Tibial nerve (tissue), 4 donors: ENCODE measurements around the gene SNRK. TPM values are rescaled to one million over a fixed set of nuclear protein-coding genes. Genes with fewer than 3 reads are reported as not detected.
"Not testable (repeated sequence)": the region's sequence is repeated elsewhere in the genome, so short reads cannot be mapped to it uniquely, and the experiment has no call there.

Experiments used
- DNase-seq, 2 donors: peaks; one replicate each; pipeline ENCODE4 v3.0.0-alpha.2; 2019; ENCODE audit warnings: low spot score in 2 of 2
- H3K27ac ChIP-seq, 4 donors: fragments of 200-600 bp; sonication (generic) in 3 of 4; one replicate each; pipeline ENCODE4 v1.5.1; 2017 to 2019; ENCODE audit warnings: mild to moderate bottlenecking in 1 of 4
- H3K27me3 ChIP-seq, 2 donors: fragments of 200-600 bp; sonication (generic) in 1 of 2; one replicate each; pipeline versions ENCODE4 v1.5.1 to v1.6.0; 2017 to 2019
- H3K36me3 ChIP-seq, 3 donors: fragments of 200-600 bp; sonication (generic); one replicate each; pipeline ENCODE4 v1.5.1; 2018 to 2019
- H3K4me1 ChIP-seq, 4 donors: fragments of 200-600 bp; sonication (generic) in 3 of 4; one replicate each; pipeline ENCODE4 v1.5.1; 2017 to 2019
- H3K4me3 ChIP-seq, 4 donors: fragments of 200-600 bp; sonication (generic) in 3 of 4; one replicate each; pipeline ENCODE4 v1.5.1; 2017 to 2019; ENCODE audit warnings: mild to moderate bottlenecking in 1 of 4, moderate library complexity in 1 of 4
- H3K9me3 ChIP-seq, 4 donors: fragments of 200-600 bp; sonication (generic) in 3 of 4; one replicate each; pipeline ENCODE4 v1.5.1; 2017 to 2019
- EP300 ChIP-seq, 2 donors: sonication (generic); formaldehyde crosslinking; IDR thresholded peaks; one replicate each; pipeline ENCODE4 v1.6.1; 2017; ENCODE audit warnings: antibody characterized with exemption in 2 of 2, mild to moderate bottlenecking in 1 of 2
- POLR2A ChIP-seq, 2 donors: fragments of 450-650 bp; IDR thresholded peaks; one replicate each; pipeline ENCODE4 v1.6.1; 2017; ENCODE audit warnings: antibody characterized with exemption in 2 of 2, mild to moderate bottlenecking in 2 of 2, moderate library complexity in 2 of 2
- WGBS, 2 donors: methylation state at CpG; one replicate each; pipeline ENCODE4 v1.1.5; 2018; 5-methylcytosine and 5-hydroxymethylcytosine counted together
- total RNA-seq, 4 donors: library from RNA; depleted of rRNA; stranded (reverse); fragments of >200 nt; gene quantifications; one replicate each; pipeline ENCODE4 v1.1.0, GENCODE V29; 2016
- TF ChIP-seq, protein P1 (sequence below), 5 experiments: fragments of 200-600 bp in 3 of 5; fragments of 450-650 bp in 2 of 5; sonication (generic) in 3 of 5; IDR thresholded peaks; one replicate each; pipeline ENCODE4 v1.5.1; 2016 to 2019; ENCODE audit warnings: antibody characterized with exemption in 5 of 5, mild to moderate bottlenecking in 3 of 5, moderate library complexity in 2 of 5

The SNRK gene
- total RNA-seq, 4 donors from 2014 or later, result 59.6 to 83.1 (median 73.7) TPM

DNA sequence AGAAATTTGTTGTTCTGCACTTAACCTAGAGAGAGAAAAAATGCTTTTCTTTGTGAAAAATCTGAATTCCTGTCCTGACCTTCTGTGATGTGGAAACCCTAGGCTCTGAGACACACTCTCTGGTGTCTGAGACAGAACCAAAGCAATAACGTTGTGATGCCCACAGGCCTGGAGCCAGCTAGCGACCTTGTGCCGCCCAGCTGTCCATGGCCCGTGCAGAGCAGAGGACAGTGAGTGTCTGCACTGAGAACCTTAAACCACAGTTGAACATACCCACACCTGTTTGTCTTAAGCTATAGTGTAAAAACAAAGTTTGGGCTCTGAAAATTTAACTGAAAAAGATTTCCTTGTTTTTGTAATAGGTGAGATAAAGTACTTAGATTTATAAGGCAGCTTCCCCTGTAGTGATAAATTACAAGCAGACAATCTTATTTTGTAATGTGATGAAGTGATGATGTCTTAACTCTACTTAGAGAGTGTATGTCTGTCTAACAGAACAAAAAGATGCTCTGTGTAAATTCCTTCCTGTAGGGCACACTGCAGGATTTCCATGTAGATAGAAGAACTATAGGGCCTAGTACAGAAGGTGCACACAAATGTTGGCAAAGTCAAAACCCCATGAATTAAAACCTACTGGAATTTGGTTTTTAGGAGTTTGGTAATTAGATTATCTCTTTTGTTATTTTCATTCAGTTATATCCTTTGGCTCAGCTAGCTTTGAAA, 62.7 kb downstream of the SNRK start:
- H3K36me3 ChIP-seq, result peaks cover 0 to 91% (median 14%) of the 10 kb centered on the region in 3 donors
- H3K9me3 ChIP-seq, result peaks cover 0 to 26% (median 10%) of the 10 kb centered on the region in 4 donors
- no peak for TF ChIP-seq EP300 (IDR thresholded peaks at IDR 0.05)
- H3K27ac ChIP-seq, result no peak overlapping the region
- DNase-seq, result no peak
- H3K27me3 ChIP-seq, result no peaks in the 10 kb centered on the region
- H3K4me1 ChIP-seq, result peaks cover 0 to 6% (median 0%) of the 10 kb centered on the region in 4 donors
- H3K4me3 ChIP-seq, result no peak overlapping the region
- WGBS, 2 donors, result 80 to 84% methylated on average over 4 of the region's 4 CpGs

DNA sequence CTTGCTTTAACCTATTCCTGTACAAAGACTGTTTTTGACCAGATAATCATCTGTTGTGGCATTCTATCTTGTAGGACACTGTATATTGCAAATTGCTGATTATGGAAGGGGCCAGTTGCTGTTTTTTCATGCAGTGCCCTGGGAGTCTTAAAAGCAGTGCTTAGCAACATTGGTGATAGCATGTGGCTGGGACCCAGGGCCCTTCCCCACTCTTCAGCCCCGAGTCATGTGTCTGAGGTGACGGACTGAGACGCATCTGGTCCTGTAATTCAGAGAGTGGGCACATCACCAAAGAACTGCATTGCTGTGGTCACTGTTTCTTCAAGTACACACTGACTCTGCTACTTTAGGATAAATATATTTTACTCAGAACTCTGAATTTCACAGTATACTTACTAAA, 63.4 kb downstream of the SNRK start:
- no peaks in the 10 kb centered on the region for H3K27me3 ChIP-seq
- no peak for DNase-seq
- no peak for TF ChIP-seq EP300 (IDR thresholded peaks at IDR 0.05)
- TF ChIP-seq, protein P1, sequence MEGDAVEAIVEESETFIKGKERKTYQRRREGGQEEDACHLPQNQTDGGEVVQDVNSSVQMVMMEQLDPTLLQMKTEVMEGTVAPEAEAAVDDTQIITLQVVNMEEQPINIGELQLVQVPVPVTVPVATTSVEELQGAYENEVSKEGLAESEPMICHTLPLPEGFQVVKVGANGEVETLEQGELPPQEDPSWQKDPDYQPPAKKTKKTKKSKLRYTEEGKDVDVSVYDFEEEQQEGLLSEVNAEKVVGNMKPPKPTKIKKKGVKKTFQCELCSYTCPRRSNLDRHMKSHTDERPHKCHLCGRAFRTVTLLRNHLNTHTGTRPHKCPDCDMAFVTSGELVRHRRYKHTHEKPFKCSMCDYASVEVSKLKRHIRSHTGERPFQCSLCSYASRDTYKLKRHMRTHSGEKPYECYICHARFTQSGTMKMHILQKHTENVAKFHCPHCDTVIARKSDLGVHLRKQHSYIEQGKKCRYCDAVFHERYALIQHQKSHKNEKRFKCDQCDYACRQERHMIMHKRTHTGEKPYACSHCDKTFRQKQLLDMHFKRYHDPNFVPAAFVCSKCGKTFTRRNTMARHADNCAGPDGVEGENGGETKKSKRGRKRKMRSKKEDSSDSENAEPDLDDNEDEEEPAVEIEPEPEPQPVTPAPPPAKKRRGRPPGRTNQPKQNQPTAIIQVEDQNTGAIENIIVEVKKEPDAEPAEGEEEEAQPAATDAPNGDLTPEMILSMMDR (IDR thresholded peaks at IDR 0.05), result no peak
- TF ChIP-seq POLR2A (IDR thresholded peaks at IDR 0.05), result no peak
- no peak overlapping the region for H3K27ac ChIP-seq
- H3K4me1 ChIP-seq, result peaks cover 0 to 6% (median 0%) of the 10 kb centered on the region in 4 donors
- H3K9me3 ChIP-seq, result peaks cover 0 to 33% (median 11%) of the 10 kb centered on the region in 4 donors
- H3K4me3 ChIP-seq, result no peak overlapping the region
- 81 to 91% methylated on average over 3 of the region's 3 CpGs for WGBS, 2 donors
- H3K36me3 ChIP-seq, result peaks cover 0 to 88% (median 14%) of the 10 kb centered on the region in 3 donors

DNA sequence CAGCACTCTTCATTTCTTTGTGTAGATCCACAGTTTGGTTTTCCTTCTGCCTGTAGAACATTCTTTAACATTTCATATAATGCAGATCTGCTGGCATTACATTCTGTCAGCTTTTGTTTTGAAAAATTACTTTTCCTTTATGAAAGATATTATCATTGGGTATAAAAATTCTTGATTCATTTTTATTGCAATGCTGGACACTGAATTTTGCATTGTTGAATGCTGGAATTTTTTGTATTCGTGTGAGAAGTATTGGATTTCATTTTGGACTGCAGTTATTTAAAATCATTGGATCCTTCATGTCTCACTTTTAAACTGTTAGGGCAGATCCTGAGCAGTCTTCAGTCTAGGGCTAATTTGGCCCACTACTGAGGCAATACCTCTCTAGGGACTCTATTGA, 67.1 kb downstream of the SNRK start:
- Histone ChIP-seq H3K9me3 (peaks cover 0 to 65% (median 11%) of the 10 kb centered on the region in 4 donors), H3K36me3 (peaks cover 0 to 51% (median 2%) of the 10 kb centered on the region in 3 donors), H3K4me1 (no peaks in the 10 kb centered on the region), H3K27me3 (no peaks in the 10 kb centered on the region), H3K27ac (no peak overlapping the region), H3K4me3 (no peak overlapping the region)
- WGBS, 2 donors, result 97 to 100% methylated on average over 1 of the region's 1 CpG
- DNase-seq, result no peak
- TF ChIP-seq, protein P1 (IDR thresholded peaks at IDR 0.05), result no peak
- TF ChIP-seq POLR2A (IDR thresholded peaks at IDR 0.05), result no peak
- TF ChIP-seq EP300 (IDR thresholded peaks at IDR 0.05), result no peak

DNA sequence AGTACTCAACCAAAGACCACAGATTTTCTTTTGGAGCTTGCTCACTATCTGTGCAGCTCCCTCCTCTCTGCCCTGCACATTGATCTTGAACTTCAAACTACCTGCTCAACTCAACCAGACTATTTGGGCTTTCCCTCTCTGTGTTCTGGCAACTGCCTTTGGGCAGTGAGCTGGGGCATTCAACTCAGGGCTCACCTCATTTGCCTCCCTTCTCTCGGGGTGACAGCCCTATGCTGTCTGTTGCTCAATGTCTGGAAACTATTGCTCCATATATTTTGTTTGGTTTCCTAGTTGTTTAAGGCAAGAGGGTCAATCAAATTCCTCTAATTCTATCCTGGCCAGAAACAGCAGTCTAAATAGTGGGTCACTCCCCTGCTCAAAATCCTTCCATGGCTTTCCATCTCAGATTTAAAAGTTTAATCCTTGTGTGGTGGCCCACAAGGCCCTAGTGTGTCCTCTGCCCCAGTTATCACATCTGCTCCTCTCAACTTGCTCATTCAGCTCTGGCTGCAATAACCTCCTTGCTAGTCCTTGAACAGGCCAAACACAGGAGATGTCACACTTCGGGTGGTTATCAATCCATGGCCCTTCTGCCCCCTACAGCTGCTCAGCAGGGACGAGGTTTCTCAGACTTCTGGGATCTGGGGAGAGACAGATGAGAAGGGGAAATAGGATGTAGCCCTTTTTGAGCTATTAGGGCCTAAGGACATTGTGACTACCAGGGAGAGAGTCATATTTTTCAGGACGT, 67.8 kb downstream of the SNRK start:
- H3K4me3 ChIP-seq, result no peak overlapping the region
- no peak overlapping the region for H3K27ac ChIP-seq
- TF ChIP-seq POLR2A (IDR thresholded peaks at IDR 0.05) (no peak), EP300 (IDR thresholded peaks at IDR 0.05) (no peak)
- TF ChIP-seq, protein P1 (IDR thresholded peaks at IDR 0.05), result no peak
- peaks cover 0 to 44% (median 0%) of the 10 kb centered on the region in 3 donors for H3K36me3 ChIP-seq
- 88 to 98% methylated on average over 4 of the region's 4 CpGs for WGBS, 2 donors
- H3K27me3 ChIP-seq, result no peaks in the 10 kb centered on the region
- peaks cover 0 to 65% (median 11%) of the 10 kb centered on the region in 4 donors for H3K9me3 ChIP-seq
- DNase-seq, result no peak
- H3K4me1 ChIP-seq, result no peaks in the 10 kb centered on the region

DNA sequence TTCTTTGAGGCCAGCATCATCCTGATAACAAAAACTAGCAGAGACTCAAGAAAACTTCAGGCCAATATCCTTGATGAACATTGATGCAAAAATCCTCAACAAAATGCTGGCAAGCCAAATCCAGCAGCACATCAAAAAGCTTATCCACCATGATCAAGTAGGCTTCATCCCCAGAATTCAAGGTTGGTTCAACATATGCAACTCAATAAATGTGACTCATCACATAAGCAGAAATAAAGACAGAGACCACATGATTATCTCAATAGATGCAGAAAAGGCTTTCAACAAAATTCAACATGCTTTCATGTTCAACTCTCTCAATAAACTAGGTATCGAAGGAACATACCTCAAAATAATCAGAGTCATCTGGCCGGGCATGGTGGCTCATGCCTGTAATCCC, 69.7 kb downstream of the SNRK start:
- WGBS, 2 donors, result 96 to 100% methylated on average over 2 of the region's 2 CpGs
- H3K4me3 ChIP-seq, H3K27me3 ChIP-seq, H3K4me1 ChIP-seq, H3K27ac ChIP-seq, DNase-seq: not testable (repeated sequence)
- peaks cover 0 to 25% (median 0%) of the 10 kb centered on the region in 3 donors for H3K36me3 ChIP-seq
- H3K9me3 ChIP-seq, result peaks cover 0 to 65% (median 11%) of the 10 kb centered on the region in 4 donors

DNA sequence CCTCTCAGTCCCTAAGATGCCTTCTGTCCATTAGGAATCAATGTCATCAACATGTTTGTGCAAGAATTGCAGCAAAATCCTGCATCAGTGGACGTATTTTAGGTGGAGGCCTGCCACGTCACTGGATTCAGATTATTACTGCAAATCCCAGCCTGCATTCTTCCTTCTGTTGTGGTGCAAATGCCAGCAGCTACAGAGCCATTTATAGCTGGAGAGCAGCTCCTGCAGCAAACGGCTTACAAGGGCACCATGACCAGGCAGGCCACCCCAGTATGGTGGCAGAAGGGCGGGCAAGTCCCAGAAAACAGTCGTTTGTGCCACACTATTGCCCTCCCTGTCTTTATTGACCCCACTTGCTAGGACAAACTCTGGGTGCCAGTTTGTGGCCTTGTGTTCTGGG, 74.7 kb downstream of the SNRK start:
- Histone ChIP-seq H3K4me3 (no peak overlapping the region), H3K9me3 (peaks cover 0 to 23% (median 0%) of the 10 kb centered on the region in 4 donors), H3K27ac (no peak overlapping the region), H3K27me3 (no peaks in the 10 kb centered on the region), H3K36me3 (peaks cover 0 to 17% (median 0%) of the 10 kb centered on the region in 3 donors), H3K4me1 (peaks cover 0 to 10% (median 0%) of the 10 kb centered on the region in 4 donors)
- TF ChIP-seq, protein P1 (IDR thresholded peaks at IDR 0.05), result no peak
- TF ChIP-seq EP300 (IDR thresholded peaks at IDR 0.05), result no peak
- DNase-seq, result no peak
- WGBS, 2 donors, result 79 to 86% methylated on average over 5 of the region's 5 CpGs
